HEK293T (cell line): ENCODE measurements around the gene CDC42SE1.
A peak's percentile ranks its signal among the peaks of the same experiment; 100 is the strongest.

Experiments used
- CTCF ChIA-PET: fragments of 350-600 bp; formaldehyde crosslinking; extraction: SDS; loops from one replicate; lab custom pipeline; 2021; ENCODE audit warnings: antibody characterized with exemption, inconsistent platforms; lab: Yijun Ruan, JAX
- POLR2A ChIA-PET: fragments of 350-600 bp; formaldehyde crosslinking; extraction: SDS; loops from one replicate; lab custom pipeline; 2020; ENCODE audit warnings: antibody characterized with exemption, inconsistent platforms; lab: Yijun Ruan, JAX
- DNase-seq: peaks from one replicate; pipeline ENCODE4 v3.0.0; 2012; ENCODE audit warnings: mixed read lengths; ENCODE audit errors: extremely low spot score
- ARNT ChIP-seq: fragments of 450-650 bp; IDR thresholded peaks from 2 replicates; pipeline ENCODE4 v1.6.1; 2017; ENCODE audit warnings: mild to moderate bottlenecking
- BHLHE40 ChIP-seq: fragments of 450-650 bp; IDR thresholded peaks from 2 replicates; pipeline ENCODE4 v1.6.1; 2016; ENCODE audit warnings: mild to moderate bottlenecking, moderate library complexity, borderline replicate concordance
- CTBP1 ChIP-seq: fragments of 450-650 bp; IDR thresholded peaks from 2 replicates; pipeline ENCODE4 v1.6.1; 2016; ENCODE audit warnings: borderline replicate concordance
- ELF4 ChIP-seq: fragments of 450-650 bp; IDR thresholded peaks from 2 replicates; pipeline ENCODE4 v1.6.1; 2017; ENCODE audit warnings: antibody characterized with exemption
- FOXA1 ChIP-seq: fragments of 450-650 bp; IDR thresholded peaks from 2 replicates; pipeline ENCODE4 v1.6.1; 2016; ENCODE audit warnings: mild to moderate bottlenecking
- FOXK2 ChIP-seq: fragments of 450-650 bp; IDR thresholded peaks from 2 replicates; pipeline ENCODE4 v1.6.1; 2016; ENCODE audit warnings: mild to moderate bottlenecking
- FOXM1 ChIP-seq: fragments of 450-650 bp; IDR thresholded peaks from 2 replicates; pipeline ENCODE4 v1.6.1; 2017; ENCODE audit warnings: mild to moderate bottlenecking, borderline replicate concordance
- HDGF ChIP-seq: fragments of 450-650 bp; IDR thresholded peaks from 2 replicates; pipeline ENCODE4 v1.6.1; 2017; ENCODE audit warnings: antibody characterized with exemption, borderline replicate concordance
- L3MBTL2 ChIP-seq: fragments of 450-650 bp; conservative IDR thresholded peaks from 2 replicates; pipeline ENCODE4 v1.6.1; 2016; ENCODE audit warnings: mild to moderate bottlenecking
- LEF1 ChIP-seq: fragments of 450-650 bp; IDR thresholded peaks from 2 replicates; pipeline ENCODE4 v1.6.1; 2017; ENCODE audit warnings: mild to moderate bottlenecking, borderline replicate concordance
- NFRKB ChIP-seq: fragments of 450-650 bp; IDR thresholded peaks from 2 replicates; pipeline ENCODE4 v1.6.1; 2016; ENCODE audit warnings: mild to moderate bottlenecking, moderate library complexity
- SP1 ChIP-seq: fragments of 450-650 bp; IDR thresholded peaks from 2 replicates; pipeline ENCODE4 v1.6.1; 2017
- SUZ12 ChIP-seq: fragments of 450-650 bp; IDR thresholded peaks from 2 replicates; pipeline ENCODE4 v1.6.1; 2016; ENCODE audit warnings: mild to moderate bottlenecking
- TARDBP ChIP-seq: fragments of 450-650 bp; IDR thresholded peaks from 2 replicates; pipeline ENCODE4 v1.6.1; 2016
- ZNF384 ChIP-seq: fragments of 450-650 bp; IDR thresholded peaks from 2 replicates; pipeline ENCODE4 v1.6.1; 2016
- TF ChIP-seq, protein P1 (sequence below): fragments of 450-650 bp; IDR thresholded peaks from 2 replicates; pipeline ENCODE4 v1.6.1; 2016

Gene CDC42SE1

DNA sequence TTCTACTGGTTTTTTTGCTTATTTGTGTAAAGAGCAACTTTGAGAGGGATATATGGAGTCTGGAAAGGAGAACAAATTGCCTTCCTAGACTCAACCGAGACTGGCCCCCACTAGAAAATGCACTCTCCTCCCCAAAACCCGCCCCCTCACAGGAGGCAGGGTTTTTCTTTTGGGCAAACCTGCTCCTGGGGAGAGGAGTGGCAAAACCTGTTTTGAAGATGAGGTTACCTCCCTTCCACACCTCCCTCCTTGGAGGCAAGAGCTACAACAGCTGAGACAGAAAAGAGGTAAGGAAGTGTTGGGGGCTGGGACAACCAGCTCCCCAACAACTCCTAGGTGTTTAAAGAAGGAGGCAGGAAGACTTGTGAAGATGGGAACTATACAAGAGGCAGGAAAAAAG lies 23.1 kb downstream of the CDC42SE1 start, which contains the start of gene BNIPL:
TSS of gene BNIPL (plus strand) at position 231 of the 400 bp plus-strand sequence. CDS start at position 371, 140 bp downstream.
- CTCF ChIA-PET = no interaction called here
- POLR2A ChIA-PET = interaction anchor here (1.6 kb wide), 1 partner anchor 12 kb away, joined by 4 read pairs; the partner anchor contains the start of gene C1orf56
- TF ChIP-seq SUZ12 = no peak
- no peak for DNase-seq

DNA sequence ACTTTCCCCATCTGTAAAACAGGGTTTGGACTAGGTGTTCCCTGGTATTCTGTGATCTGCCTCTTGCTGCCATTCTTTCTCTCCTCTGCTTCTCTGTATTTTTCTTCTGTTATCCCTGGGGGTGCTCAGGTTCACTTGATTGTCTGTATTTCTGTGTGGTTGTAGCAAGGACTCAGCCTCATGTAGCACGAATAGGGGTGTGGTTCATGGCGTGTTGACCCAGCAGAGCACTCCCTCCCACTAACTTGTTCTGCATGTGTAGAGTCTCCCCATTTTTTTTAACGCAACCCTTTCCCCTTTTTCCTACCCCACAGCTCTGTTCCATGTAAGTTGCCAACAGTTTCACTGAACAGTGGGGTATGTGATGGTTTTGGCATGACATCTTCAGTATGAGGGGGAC lies 24.3 kb downstream of the CDC42SE1 start:
- ChIA-PET POLR2A (no interaction called here), CTCF (interaction anchor here (0.6 to 1.7 kb wide), 3 partner anchors 11 to 951 kb away, joined by 3 to 4 read pairs (median 3); no protein-coding TSS in a partner anchor)
- TF ChIP-seq SUZ12 (no peak), NFRKB (no peak), SP1 (no peak), HDGF (no peak), ARNT (no peak), FOXA1 (no peak)
- DNase-seq = no peak

DNA sequence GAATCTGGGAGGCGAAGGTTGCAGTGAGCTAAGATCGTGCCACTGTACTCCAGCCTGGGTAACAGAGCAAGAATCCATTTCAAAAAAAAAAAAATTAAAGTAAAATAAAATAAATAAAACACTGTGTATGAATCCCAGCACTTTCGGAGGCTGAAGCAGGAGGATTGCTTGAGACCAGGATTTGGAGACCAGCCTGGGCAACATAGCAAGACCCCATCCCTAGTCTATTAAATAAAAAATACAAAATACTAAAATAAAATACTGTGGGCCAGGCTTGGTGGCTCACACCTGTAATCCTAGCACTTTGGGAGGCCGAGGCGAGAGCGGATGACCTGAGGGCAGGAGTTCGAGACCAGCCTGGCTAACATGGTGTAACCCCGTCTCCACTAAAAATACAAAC lies 27.3 kb downstream of the CDC42SE1 start:
- ChIA-PET CTCF (no interaction called here), POLR2A (interaction anchor here (0.9 to 1.3 kb wide), 2 partner anchors 16 to 39 kb away, joined by 3 to 6 read pairs; partner anchors contain the start of genes C1orf56 and GABPB2)
- TF ChIP-seq HDGF (no peak), SUZ12 (no peak)
- DNase-seq = no peak

DNA sequence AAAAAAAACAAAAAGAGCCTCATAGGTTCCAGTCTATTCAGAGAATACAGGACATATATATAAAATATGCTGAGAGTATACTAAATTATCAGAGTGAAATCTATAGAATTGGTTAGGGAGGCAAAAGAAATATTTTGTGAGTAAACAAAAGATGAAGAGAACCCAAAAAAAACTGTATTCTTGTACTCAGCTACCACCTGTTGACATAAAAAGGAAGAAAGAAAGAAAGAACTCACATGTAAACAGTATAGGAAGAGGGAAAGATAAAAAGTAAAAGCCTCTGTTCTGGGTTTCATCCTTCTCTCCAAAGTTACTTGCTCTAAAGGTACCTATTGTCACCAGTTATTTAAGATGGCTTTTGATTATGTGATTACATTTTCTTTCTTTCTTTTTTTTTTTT lies 33.0 kb downstream of the CDC42SE1 start:
- CTCF ChIA-PET = interaction anchor here (1.0 kb wide), 1 partner anchor 50 kb away, joined by 3 read pairs; no protein-coding TSS in a partner anchor
- DNase-seq = no peak
- POLR2A ChIA-PET = no interaction called here
- TF ChIP-seq CTBP1 (no peak), L3MBTL2 (no peak), FOXM1 (no peak), SUZ12 (no peak), ZNF384 (no peak), ARNT (no peak), ELF4 (no peak), FOXK2 (no peak), NFRKB (no peak), HDGF (no peak), LEF1 (no peak), SP1 (no peak), FOXA1 (no peak), TARDBP (no peak), BHLHE40 (no peak)
- TF ChIP-seq, protein P1, sequence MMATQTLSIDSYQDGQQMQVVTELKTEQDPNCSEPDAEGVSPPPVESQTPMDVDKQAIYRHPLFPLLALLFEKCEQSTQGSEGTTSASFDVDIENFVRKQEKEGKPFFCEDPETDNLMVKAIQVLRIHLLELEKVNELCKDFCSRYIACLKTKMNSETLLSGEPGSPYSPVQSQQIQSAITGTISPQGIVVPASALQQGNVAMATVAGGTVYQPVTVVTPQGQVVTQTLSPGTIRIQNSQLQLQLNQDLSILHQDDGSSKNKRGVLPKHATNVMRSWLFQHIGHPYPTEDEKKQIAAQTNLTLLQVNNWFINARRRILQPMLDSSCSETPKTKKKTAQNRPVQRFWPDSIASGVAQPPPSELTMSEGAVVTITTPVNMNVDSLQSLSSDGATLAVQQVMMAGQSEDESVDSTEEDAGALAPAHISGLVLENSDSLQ = no peak

DNA sequence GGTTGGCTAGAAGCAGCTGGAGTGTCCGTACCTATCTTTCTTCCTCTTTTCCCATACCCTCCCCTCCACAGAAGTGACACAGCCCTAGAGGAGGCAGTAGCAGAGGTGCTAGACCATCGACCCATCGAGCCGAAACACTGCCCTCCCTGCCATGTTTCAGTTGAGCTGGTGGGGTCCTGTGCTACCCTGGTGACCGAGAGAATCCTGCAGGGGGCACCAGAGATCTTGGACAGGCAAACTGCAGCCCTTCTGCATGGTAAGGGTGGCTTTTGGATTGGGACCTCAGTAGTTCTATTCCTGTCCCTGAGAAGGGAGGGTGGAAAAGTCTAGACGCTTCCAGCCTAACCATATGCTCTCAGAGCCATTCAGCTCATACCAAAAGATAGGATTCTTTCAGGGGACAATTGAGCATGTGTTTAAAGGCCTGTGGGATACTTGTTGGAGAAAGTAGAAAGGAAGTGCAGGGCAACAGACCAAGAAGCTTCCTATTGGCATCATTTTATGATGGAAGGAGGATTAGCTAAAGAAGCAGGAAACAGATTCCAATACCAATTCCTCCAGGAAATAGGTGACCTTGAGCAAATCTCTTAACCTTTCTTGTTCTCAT lies 34.8 kb downstream of the CDC42SE1 start:
- DNase-seq = peak; percentile 84
- ChIA-PET CTCF (interaction anchor here (0.6 to 1.3 kb wide), 10 partner anchors 14 to 92 kb away, joined by 3 to 6 read pairs (median 3); no protein-coding TSS in a partner anchor), POLR2A (interaction anchor here (0.6 to 0.8 kb wide), 2 partner anchors 10 to 257 kb away, joined by 3 read pairs; partner anchors contain the start of gene ZNF687)
- TF ChIP-seq FOXM1 (no peak), TARDBP (no peak), CTBP1 (no peak), NFRKB (no peak), L3MBTL2 (no peak), FOXA1 (no peak), SP1 (no peak), HDGF (no peak), SUZ12 (no peak), BHLHE40 (no peak), ELF4 (no peak), FOXK2 (no peak), LEF1 (no peak), ZNF384 (no peak), ARNT (no peak)
- TF ChIP-seq, protein P1 = no peak

DNA sequence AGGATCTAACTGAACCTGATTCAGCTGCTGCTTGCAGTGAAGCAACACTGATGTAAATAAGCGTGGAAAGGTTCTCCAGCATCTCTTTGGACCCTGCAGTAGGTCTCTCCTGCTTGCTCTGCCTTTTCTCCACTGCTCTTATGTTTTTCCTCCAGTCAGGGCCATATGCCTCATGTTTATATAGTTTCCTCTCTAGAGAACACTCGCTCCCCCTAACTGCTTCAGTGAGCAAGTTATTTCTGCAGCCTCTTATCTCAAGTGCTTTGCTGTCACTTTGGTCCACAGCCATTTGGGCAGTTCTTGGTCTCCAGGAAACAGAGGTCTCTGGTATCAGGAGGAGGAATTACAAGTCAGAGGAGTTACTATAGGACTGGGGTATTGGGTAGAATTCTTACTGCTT lies 45.9 kb downstream of the CDC42SE1 start:
- TF ChIP-seq ARNT (no peak), FOXM1 (no peak), FOXA1 (no peak), SUZ12 (no peak), NFRKB (no peak), HDGF (no peak), SP1 (no peak), ELF4 (no peak), TARDBP (no peak), CTBP1 (no peak), LEF1 (no peak), L3MBTL2 (no peak), FOXK2 (no peak), BHLHE40 (no peak), ZNF384 (no peak)
- TF ChIP-seq, protein P1 = no peak
- no peak for DNase-seq
- CTCF ChIA-PET = no interaction called here
- POLR2A ChIA-PET = no interaction called here
